Ishikawa (cell line): ENCODE measurements around the gene URAD.

Experiments
- CEBPB ChIP-seq: IDR thresholded peaks from 2 replicates; pipeline ENCODE4 v1.6.1; 2012
- CREB1 ChIP-seq: IDR thresholded peaks from 2 replicates; pipeline ENCODE4 v1.6.1; 2012; ENCODE audit warnings: low read depth
- EGR1 ChIP-seq: IDR thresholded peaks from 2 replicates; pipeline ENCODE4 v1.6.1; 2012
- EP300 ChIP-seq: IDR thresholded peaks from 2 replicates; pipeline ENCODE4 v1.6.1; 2012; ENCODE audit warnings: borderline replicate concordance
- FOXM1 ChIP-seq: IDR thresholded peaks from 2 replicates; pipeline ENCODE4 v1.6.1; 2012; ENCODE audit warnings: low read depth, borderline replicate concordance
- NFIC ChIP-seq: IDR thresholded peaks from 2 replicates; pipeline ENCODE4 v1.6.1; 2012
- RAD21 ChIP-seq: IDR thresholded peaks from 2 replicates; pipeline ENCODE4 v1.6.1; 2012; ENCODE audit warnings: low read depth
- REST ChIP-seq: IDR thresholded peaks from 2 replicates; pipeline ENCODE4 v1.6.1; 2012; ENCODE audit warnings: low read depth, mild to moderate bottlenecking
- TAF1 ChIP-seq: IDR thresholded peaks from 2 replicates; pipeline ENCODE4 v1.6.1; 2012; ENCODE audit warnings: low read depth, mild to moderate bottlenecking
- TCF12 ChIP-seq: IDR thresholded peaks from 2 replicates; pipeline ENCODE4 v1.6.1; 2012; ENCODE audit warnings: low read depth
- TEAD4 ChIP-seq: IDR thresholded peaks from 2 replicates; pipeline ENCODE4 v1.6.1; 2012
- YY1 ChIP-seq: IDR thresholded peaks from 2 replicates; pipeline ENCODE4 v1.6.1; 2012; ENCODE audit warnings: low read depth
- ZBTB7A ChIP-seq: IDR thresholded peaks from 2 replicates; pipeline ENCODE4 v1.6.1; 2012; ENCODE audit warnings: low read depth
- TF ChIP-seq, protein P1 (sequence below): IDR thresholded peaks from 2 replicates; pipeline ENCODE4 v1.6.1; 2012
- TF ChIP-seq, protein P2 (sequence below): IDR thresholded peaks from 2 replicates; pipeline ENCODE4 v1.6.1; 2012

URAD gene

DNA sequence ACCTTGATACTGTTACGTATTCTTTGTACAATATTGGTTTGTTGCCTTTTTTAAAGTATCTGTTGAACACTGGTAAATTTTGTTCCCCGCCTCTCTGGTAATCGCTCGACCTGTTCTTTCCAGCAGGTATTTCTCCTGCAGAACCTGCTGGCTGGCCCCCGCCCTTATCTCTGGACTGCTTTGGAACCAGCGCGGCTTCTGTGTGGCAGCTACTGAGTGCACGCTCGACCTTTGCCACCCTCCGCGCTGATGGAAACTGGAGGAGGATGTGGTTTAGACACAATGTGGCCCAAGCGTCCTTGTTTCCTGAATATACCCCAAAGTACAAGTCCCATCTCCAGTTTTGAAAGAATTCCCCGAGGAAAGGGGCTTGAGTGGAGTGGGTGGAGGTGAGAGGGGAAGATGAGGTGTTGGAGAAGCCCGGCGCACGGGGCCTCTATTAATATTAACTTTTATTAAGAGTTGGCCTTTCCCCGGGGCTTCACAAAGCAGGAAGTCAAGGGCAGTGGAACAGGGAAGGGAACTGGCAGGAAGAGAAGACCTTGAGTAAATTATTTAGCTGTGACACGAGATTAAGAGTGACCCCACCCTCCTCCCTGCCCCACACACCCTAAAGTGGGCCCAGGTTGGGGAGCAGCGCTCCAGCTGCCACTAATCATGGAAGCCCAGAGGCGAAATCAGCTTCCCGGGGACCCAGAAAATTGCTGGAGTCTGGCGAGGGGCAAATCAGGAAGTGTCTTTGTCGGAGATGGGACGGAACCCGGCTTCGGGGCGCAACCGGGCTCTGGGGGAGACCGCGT, 35.4 kb downstream of the URAD start:
- TF ChIP-seq, protein P1, sequence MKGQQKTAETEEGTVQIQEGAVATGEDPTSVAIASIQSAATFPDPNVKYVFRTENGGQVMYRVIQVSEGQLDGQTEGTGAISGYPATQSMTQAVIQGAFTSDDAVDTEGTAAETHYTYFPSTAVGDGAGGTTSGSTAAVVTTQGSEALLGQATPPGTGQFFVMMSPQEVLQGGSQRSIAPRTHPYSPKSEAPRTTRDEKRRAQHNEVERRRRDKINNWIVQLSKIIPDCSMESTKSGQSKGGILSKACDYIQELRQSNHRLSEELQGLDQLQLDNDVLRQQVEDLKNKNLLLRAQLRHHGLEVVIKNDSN = no peak
- TF ChIP-seq CREB1 = no peak
- no peak for TF ChIP-seq FOXM1
- no peak for TF ChIP-seq NFIC
- TF ChIP-seq EGR1 = no peak
- TF ChIP-seq EP300 = no peak
- no peak for TF ChIP-seq TCF12
- no peak for TF ChIP-seq REST
- no peak for TF ChIP-seq ZBTB7A
- no peak for TF ChIP-seq TAF1
- TF ChIP-seq, protein P2, sequence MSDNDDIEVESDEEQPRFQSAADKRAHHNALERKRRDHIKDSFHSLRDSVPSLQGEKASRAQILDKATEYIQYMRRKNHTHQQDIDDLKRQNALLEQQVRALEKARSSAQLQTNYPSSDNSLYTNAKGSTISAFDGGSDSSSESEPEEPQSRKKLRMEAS = no peak
- TF ChIP-seq RAD21 = no peak
- TF ChIP-seq TEAD4 = no peak
- TF ChIP-seq CEBPB = no peak
- no peak for TF ChIP-seq YY1

DNA sequence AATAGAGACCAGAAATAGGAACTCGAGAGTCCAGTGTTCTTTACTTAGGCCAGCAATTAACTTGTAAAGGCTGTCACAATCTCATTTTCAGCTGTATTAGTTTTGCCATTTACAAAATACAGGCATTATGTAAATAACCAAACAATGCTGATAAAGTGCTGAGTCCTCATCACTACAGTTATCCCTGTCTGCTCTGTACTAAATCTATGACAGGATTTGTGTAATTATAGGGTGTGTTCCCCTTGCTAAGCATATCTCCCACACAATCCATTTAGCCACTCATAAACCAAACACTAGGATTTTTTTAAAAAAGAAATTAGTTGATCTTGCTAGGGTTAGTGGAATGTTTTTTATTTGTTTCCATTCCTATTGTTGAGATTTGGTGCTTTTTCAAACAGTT, 45.5 kb downstream of the URAD start:
- TF ChIP-seq REST = no peak

GRCh38 chr13:27933580-27934328, 54.7 kb downstream of the URAD start:
- no peak for TF ChIP-seq TEAD4

- TF ChIP-seq FOXM1 (no peak), ZBTB7A (no peak), CREB1 (no peak), CEBPB (no peak), YY1 (no peak), NFIC (no peak), TCF12 (no peak)
- TF ChIP-seq, protein P1 = no peak
These were observed 55.4 kb downstream of the URAD start for GRCh38 chr13:27933118-27933517.

GRCh38 chr13:27929868-27930267, 58.6 kb downstream of the URAD start:
- TF ChIP-seq TAF1 (no peak), NFIC (no peak)

DNA sequence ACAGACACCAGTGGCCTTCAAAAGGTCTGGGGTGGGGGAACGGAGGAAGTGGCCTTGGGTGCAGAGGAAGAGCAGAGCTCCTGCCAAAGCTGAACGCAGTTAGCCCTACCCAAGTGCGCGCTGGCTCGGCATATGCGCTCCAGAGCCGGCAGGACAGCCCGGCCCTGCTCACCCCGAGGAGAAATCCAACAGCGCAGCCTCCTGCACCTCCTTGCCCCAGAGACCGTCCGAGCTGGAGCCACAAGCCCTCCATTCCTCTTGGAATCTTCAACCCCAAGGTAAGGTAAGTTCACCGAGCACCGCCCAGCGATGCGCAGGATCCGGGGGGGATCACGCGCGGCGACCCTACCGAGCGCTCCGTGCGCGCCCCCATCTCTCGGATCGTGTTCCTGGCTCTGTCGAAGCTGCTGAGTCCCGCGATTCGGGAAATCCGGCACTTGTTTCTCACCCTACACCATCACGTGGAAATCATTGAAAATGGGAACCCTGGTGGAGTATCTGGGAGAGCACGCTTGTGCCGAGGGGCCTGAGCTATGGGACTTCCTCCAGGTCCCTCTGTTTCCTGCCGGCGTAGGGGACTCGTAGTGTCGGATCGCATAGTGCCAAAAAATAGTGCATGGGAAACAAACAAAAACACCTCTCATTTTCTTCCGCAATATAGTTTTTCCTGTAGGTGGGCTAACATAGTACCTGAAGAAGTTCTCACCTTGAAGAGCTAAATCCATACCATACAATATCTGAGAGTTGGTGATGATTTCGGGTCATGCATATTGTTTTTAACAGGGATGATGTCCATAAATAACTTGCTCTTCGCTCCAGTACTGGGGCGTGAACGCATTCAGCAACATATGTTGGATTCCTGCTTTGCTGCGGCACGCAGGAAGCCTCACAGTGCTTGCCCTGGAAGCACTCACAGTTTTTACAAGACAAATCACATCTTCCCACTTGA, 59.4 kb downstream of the URAD start:
- TF ChIP-seq EGR1 (no peak), CEBPB (no peak), YY1 (no peak), REST (no peak), TAF1 (no peak), RAD21 (no peak), ZBTB7A (no peak), CREB1 (no peak), FOXM1 (no peak), EP300 (no peak), TCF12 (no peak), NFIC (no peak)
- TF ChIP-seq, protein P2 = no peak
- TF ChIP-seq, protein P1 = no peak
